ENCODE results near the gene RDX. TPM values are rescaled to one million over a fixed set of nuclear protein-coding genes. Genes with fewer than 3 reads are reported as not detected.

The RDX gene
- total RNA-seq, 1 donor from 2014 or later = 225 TPM

GRCh38 chr11:110159476-110159875 lies 136.9 kb downstream of the RDX start:
- Mint-ChIP-seq H3K9me3 (ENCODE audit: unreplicated experiment) (no peaks in the 10 kb centered on the region), H3K36me3 (ENCODE audit: low read depth, unreplicated experiment) (peaks cover 5% of the 10 kb centered on the region), H3K27ac (ENCODE audit: unreplicated experiment) (no peak overlapping the region), H3K27me3 (ENCODE audit: unreplicated experiment) (no peaks in the 10 kb centered on the region), H3K4me1 (ENCODE audit: unreplicated experiment) (no peaks in the 10 kb centered on the region), H3K4me3 (ENCODE audit: unreplicated experiment) (no peak overlapping the region)
- TF ChIP-seq, protein P1, sequence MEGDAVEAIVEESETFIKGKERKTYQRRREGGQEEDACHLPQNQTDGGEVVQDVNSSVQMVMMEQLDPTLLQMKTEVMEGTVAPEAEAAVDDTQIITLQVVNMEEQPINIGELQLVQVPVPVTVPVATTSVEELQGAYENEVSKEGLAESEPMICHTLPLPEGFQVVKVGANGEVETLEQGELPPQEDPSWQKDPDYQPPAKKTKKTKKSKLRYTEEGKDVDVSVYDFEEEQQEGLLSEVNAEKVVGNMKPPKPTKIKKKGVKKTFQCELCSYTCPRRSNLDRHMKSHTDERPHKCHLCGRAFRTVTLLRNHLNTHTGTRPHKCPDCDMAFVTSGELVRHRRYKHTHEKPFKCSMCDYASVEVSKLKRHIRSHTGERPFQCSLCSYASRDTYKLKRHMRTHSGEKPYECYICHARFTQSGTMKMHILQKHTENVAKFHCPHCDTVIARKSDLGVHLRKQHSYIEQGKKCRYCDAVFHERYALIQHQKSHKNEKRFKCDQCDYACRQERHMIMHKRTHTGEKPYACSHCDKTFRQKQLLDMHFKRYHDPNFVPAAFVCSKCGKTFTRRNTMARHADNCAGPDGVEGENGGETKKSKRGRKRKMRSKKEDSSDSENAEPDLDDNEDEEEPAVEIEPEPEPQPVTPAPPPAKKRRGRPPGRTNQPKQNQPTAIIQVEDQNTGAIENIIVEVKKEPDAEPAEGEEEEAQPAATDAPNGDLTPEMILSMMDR (IDR thresholded peaks at IDR 0.05; ENCODE audit: unreplicated experiment) = no peak
- DNase-seq (ENCODE audit: low spot score) = no peak

- TF ChIP-seq, protein P1 (IDR thresholded peaks at IDR 0.05; ENCODE audit: unreplicated experiment) = no peak
- no peak for DNase-seq (ENCODE audit: low spot score)
- Mint-ChIP-seq H3K9me3 (ENCODE audit: unreplicated experiment) (no peaks in the 10 kb centered on the region), H3K36me3 (ENCODE audit: low read depth, unreplicated experiment) (peaks cover 5% of the 10 kb centered on the region), H3K27ac (ENCODE audit: unreplicated experiment) (no peak overlapping the region), H3K4me1 (ENCODE audit: unreplicated experiment) (no peaks in the 10 kb centered on the region), H3K27me3 (ENCODE audit: unreplicated experiment) (no peaks in the 10 kb centered on the region), H3K4me3 (ENCODE audit: unreplicated experiment) (no peak overlapping the region)
These were observed 137.9 kb downstream of the RDX start for GRCh38 chr11:110158317-110159200.

DNA sequence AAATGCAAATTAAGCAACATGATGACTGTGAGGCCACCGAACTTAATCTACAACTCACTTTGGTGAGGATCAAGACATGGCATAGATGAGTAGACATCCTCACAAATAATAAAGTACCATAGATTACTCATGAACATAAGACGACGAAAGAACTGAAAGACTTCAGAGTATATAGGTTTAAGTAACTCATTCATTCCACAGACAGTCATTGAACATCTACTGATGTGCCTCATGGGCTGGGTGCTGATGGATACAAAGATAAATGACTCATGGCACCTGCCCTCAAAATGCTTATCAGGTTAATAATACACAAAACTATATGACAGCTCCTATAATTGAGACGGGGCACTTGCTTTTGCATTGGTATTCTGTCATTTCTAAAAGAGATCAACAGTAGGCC lies 139.9 kb downstream of the RDX start:
- Mint-ChIP-seq H3K27ac (ENCODE audit: unreplicated experiment) (no peak overlapping the region), H3K36me3 (ENCODE audit: low read depth, unreplicated experiment) (peaks cover 5% of the 10 kb centered on the region), H3K4me3 (ENCODE audit: unreplicated experiment) (no peak overlapping the region), H3K9me3 (ENCODE audit: unreplicated experiment) (no peaks in the 10 kb centered on the region), H3K4me1 (ENCODE audit: unreplicated experiment) (no peaks in the 10 kb centered on the region), H3K27me3 (ENCODE audit: unreplicated experiment) (no peaks in the 10 kb centered on the region)
- TF ChIP-seq, protein P1 (IDR thresholded peaks at IDR 0.05; ENCODE audit: unreplicated experiment) = no peak
- no peak for DNase-seq (ENCODE audit: low spot score)

DNA sequence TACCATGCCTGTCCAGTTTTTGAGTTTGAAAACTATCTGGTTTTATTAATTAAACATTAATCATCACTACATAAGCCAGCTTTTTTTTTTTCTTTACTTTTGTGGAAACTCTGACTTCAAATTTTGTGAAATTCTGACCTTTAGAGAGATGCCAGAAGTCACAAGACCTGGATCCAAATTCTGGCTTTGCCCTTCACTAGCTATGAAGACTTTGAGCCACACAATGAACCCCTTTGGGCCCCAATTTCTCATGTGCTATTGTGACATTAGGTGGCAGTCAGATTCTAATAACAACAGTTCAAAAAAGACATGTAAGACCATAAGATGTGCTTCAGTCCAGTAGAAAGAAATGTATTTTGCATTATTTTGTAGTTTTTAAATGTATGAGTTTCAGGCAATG lies 142.9 kb downstream of the RDX start:
- Mint-ChIP-seq H3K4me3 (ENCODE audit: unreplicated experiment) (no peak overlapping the region), H3K9me3 (ENCODE audit: unreplicated experiment) (no peaks in the 10 kb centered on the region), H3K27me3 (ENCODE audit: unreplicated experiment) (no peaks in the 10 kb centered on the region), H3K27ac (ENCODE audit: unreplicated experiment) (no peak overlapping the region), H3K4me1 (ENCODE audit: unreplicated experiment) (no peaks in the 10 kb centered on the region), H3K36me3 (ENCODE audit: low read depth, unreplicated experiment) (peaks cover 5% of the 10 kb centered on the region)
- TF ChIP-seq, protein P1 (IDR thresholded peaks at IDR 0.05; ENCODE audit: unreplicated experiment) = no peak
- no peak for DNase-seq (ENCODE audit: low spot score)

- no peak overlapping the region for H3K27ac Mint-ChIP-seq (ENCODE audit: unreplicated experiment)
- no peaks in the 10 kb centered on the region for H3K36me3 Mint-ChIP-seq (ENCODE audit: low read depth, unreplicated experiment)
- no peak for DNase-seq (ENCODE audit: low spot score)
- H3K9me3 Mint-ChIP-seq (ENCODE audit: unreplicated experiment) = no peaks in the 10 kb centered on the region
- H3K4me1 Mint-ChIP-seq (ENCODE audit: unreplicated experiment) = no peaks in the 10 kb centered on the region
- H3K27me3 Mint-ChIP-seq (ENCODE audit: unreplicated experiment) = no peaks in the 10 kb centered on the region
- no peak overlapping the region for H3K4me3 Mint-ChIP-seq (ENCODE audit: unreplicated experiment)
- TF ChIP-seq, protein P1 (IDR thresholded peaks at IDR 0.05; ENCODE audit: unreplicated experiment) = no peak
These were observed 144.2 kb downstream of the RDX start for GRCh38 chr11:110152199-110152598.

Measured in endothelial cell (in vitro differentiated cells).